Mesenchymal stem cell (in vitro differentiated cells and primary cell): ENCODE data around the gene HOXC9.

Experiments used
- DNase-seq: peaks from one replicate; pipeline ENCODE4 v3.0.0-alpha.2; 2013
- H2AFZ ChIP-seq: one replicate; pipeline ENCODE4 v1.6.1; 2013; ENCODE audit warnings: low read depth, mild to moderate bottlenecking, control low read depth, inconsistent platforms, low read length, moderate library complexity
- H2AK5ac ChIP-seq: 2 replicates; pipeline ENCODE4 v1.6.1; 2013; ENCODE audit warnings: low read length, moderate library complexity, mild to moderate bottlenecking, inconsistent platforms; ENCODE audit not compliant: severe bottlenecking
- H2BK120ac ChIP-seq: one replicate; pipeline ENCODE4 v1.6.1; 2013; ENCODE audit warnings: low read depth, mild to moderate bottlenecking, inconsistent platforms, low read length, moderate library complexity
- H2BK12ac ChIP-seq, 2 experiments: one replicate each; pipeline ENCODE4 v1.6.1; 2013; ENCODE audit warnings: inconsistent platforms in 2 of 2, low read length in 2 of 2, mild to moderate bottlenecking in 2 of 2, moderate library complexity in 2 of 2, control low read depth in 1 of 2
- H2BK15ac ChIP-seq: one replicate; pipeline ENCODE4 v1.6.1; 2013; ENCODE audit warnings: mild to moderate bottlenecking, low read depth, inconsistent platforms; ENCODE audit not compliant: poor library complexity, severe bottlenecking
- H2BK5ac ChIP-seq: 2 replicates; pipeline ENCODE4 v1.6.1; 2013; ENCODE audit warnings: low read depth, mild to moderate bottlenecking, low read length, control low read depth, inconsistent platforms; ENCODE audit not compliant: poor library complexity, severe bottlenecking
- H3K14ac ChIP-seq, 2 experiments: one replicate each; pipeline ENCODE4 v1.6.1; 2013; ENCODE audit warnings: inconsistent platforms in 2 of 2, low read length in 2 of 2, control low read depth in 1 of 2, mild to moderate bottlenecking in 1 of 2, moderate library complexity in 1 of 2
- H3K18ac ChIP-seq, 2 experiments: one replicate each; pipeline ENCODE4 v1.6.1; 2013; ENCODE audit warnings: inconsistent platforms in 2 of 2, low read length in 2 of 2, control low read depth in 1 of 2, low read depth in 1 of 2, mild to moderate bottlenecking in 1 of 2
- H3K23ac ChIP-seq, 2 experiments: one replicate each; pipeline ENCODE4 v1.6.1; 2013; ENCODE audit warnings: inconsistent platforms in 2 of 2, low read length in 2 of 2, mild to moderate bottlenecking in 2 of 2, moderate library complexity in 2 of 2, control low read depth in 1 of 2
- H3K27ac ChIP-seq: 2 replicates; pipeline ENCODE4 v1.5.1; 2013; ENCODE audit warnings: mild to moderate bottlenecking, moderate library complexity, low read length, control low read depth, inconsistent platforms; ENCODE audit not compliant: poor library complexity, severe bottlenecking
- H3K27me3 ChIP-seq, 2 experiments: 2 replicates each; pipeline versions ENCODE4 v1.6.1 to v1.7.0; 2013; ENCODE audit warnings: low read length in 2 of 2, mild to moderate bottlenecking in 2 of 2, moderate library complexity in 2 of 2, control low read depth in 1 of 2, inconsistent platforms in 1 of 2; ENCODE audit not compliant: control insufficient read depth in 1 of 2, insufficient read depth in 1 of 2
- H3K36me3 ChIP-seq, 2 experiments: 2 replicates each; pipeline versions ENCODE4 v1.6.1 to v1.7.0; 2013; ENCODE audit warnings: low read length in 2 of 2, control low read depth in 1 of 2, inconsistent platforms in 1 of 2, low read depth in 1 of 2, mild to moderate bottlenecking in 1 of 2; ENCODE audit not compliant: insufficient read depth in 2 of 2, control insufficient read depth in 1 of 2
- H3K4ac ChIP-seq, 2 experiments: one replicate each; pipeline ENCODE4 v1.6.1; 2013; ENCODE audit warnings: inconsistent platforms in 2 of 2, low read length in 2 of 2, mild to moderate bottlenecking in 2 of 2, moderate library complexity in 2 of 2, control low read depth in 1 of 2, low read depth in 1 of 2
- H3K4me1 ChIP-seq: 2 replicates; pipeline ENCODE4 v1.6.1; 2013; ENCODE audit warnings: low read depth, low read length, control low read depth; ENCODE audit not compliant: control insufficient read depth, insufficient read depth
- H3K4me2 ChIP-seq: 2 replicates; pipeline ENCODE4 v1.6.1; 2013; ENCODE audit warnings: low read length, mild to moderate bottlenecking, inconsistent platforms; ENCODE audit not compliant: poor library complexity, severe bottlenecking
- H3K4me3 ChIP-seq, 2 experiments: 2 replicates each; pipeline versions ENCODE4 v1.5.1 to v1.7.0; 2013; ENCODE audit warnings: low read length in 2 of 2, mild to moderate bottlenecking in 2 of 2, control low read depth in 1 of 2, low read depth in 1 of 2; ENCODE audit not compliant: insufficient read depth in 1 of 2
- H3K79me1 ChIP-seq: replicated peaks from 2 replicates; pipeline ENCODE4 v1.6.1; 2013; ENCODE audit warnings: mild to moderate bottlenecking, control low read depth, low read length, inconsistent platforms; ENCODE audit not compliant: poor library complexity, severe bottlenecking
- H3K9ac ChIP-seq: 2 replicates; pipeline ENCODE4 v1.7.0; 2013; ENCODE audit warnings: mild to moderate bottlenecking, low read length, moderate library complexity
- H3K9me3 ChIP-seq: 2 replicates; pipeline ENCODE4 v1.7.0; 2013; ENCODE audit warnings: mild to moderate bottlenecking, low read length; ENCODE audit not compliant: control insufficient read depth
- H4K8ac ChIP-seq: one replicate; pipeline ENCODE4 v1.6.1; 2013; ENCODE audit warnings: inconsistent platforms, mild to moderate bottlenecking, low read length, moderate library complexity
- H4K91ac ChIP-seq: one replicate; pipeline ENCODE4 v1.6.1; 2013; ENCODE audit warnings: mild to moderate bottlenecking, low read length, inconsistent platforms
- WGBS: methylation state at CpG from one replicate; pipeline ENCODE4 v1.1.7; 2013; ENCODE audit warnings: mixed read lengths; 5-methylcytosine and 5-hydroxymethylcytosine counted together

Gene HOXC9

GRCh38 chr12:54029529-54030441 lies 29.8 kb downstream of the HOXC9 start:
- peak overlapping the region; percentile 96 for H2AK5ac ChIP-seq
- peak overlapping the region; percentile 50 to 90 for H3K18ac ChIP-seq
- no peak overlapping the region for H2AFZ ChIP-seq
- H3K4me1 ChIP-seq, result peaks cover 41% of the 10 kb centered on the region
- H3K36me3 ChIP-seq, result peaks cover 7 to 23% of the 10 kb centered on the region in 2 experiments
- H3K9me3 ChIP-seq, result no peaks in the 10 kb centered on the region
- peak overlapping the region; percentile 97 for H2BK120ac ChIP-seq
- H3K27ac ChIP-seq, result peak overlapping the region; percentile 70
- H2BK5ac ChIP-seq, result peak overlapping the region; percentile 83
- H2BK15ac ChIP-seq, result peak overlapping the region; percentile 80
- peak overlapping the region in 1 of 2 experiments; percentile 40 for H3K23ac ChIP-seq
- peaks cover 3% of the 10 kb centered on the region for H3K79me1 ChIP-seq
- H4K8ac ChIP-seq, result peak overlapping the region; percentile 84
- peak overlapping the region; percentile 6 to 74 for H2BK12ac ChIP-seq
- peak overlapping the region; percentile 96 for H3K9ac ChIP-seq
- peak overlapping the region; percentile 57 to 92 for H3K4ac ChIP-seq
- peak overlapping the region; percentile 57 to 86 for H3K4me3 ChIP-seq
- H4K91ac ChIP-seq, result peak overlapping the region; percentile 78
- peaks cover 0 to 3% of the 10 kb centered on the region in 2 experiments for H3K27me3 ChIP-seq
- H3K14ac ChIP-seq, result peak overlapping the region in 1 of 2 experiments; percentile 85
- DNase-seq, result peak; percentile 56
- WGBS, result 8% methylated on average over 48 of the region's 53 CpGs
- peak overlapping the region; percentile 86 for H3K4me2 ChIP-seq

GRCh38 chr12:54030442-54030801 lies 30.5 kb downstream of the HOXC9 start:
- WGBS, result 51% methylated on average over 2 of the region's 7 CpGs
- Histone ChIP-seq H3K4me2 (peak overlapping the region; percentile 64), H3K18ac (peak overlapping the region in 1 of 2 experiments; percentile 73), H4K91ac (peak overlapping the region; percentile 78), H2AK5ac (peak overlapping the region; percentile 51), H2BK12ac (no peak overlapping the region), H2AFZ (no peak overlapping the region), H2BK5ac (peak overlapping the region; percentile 83), H2BK120ac (peak overlapping the region; percentile 75), H3K27me3 (peaks cover 0 to 3% of the 10 kb centered on the region in 2 experiments), H3K27ac (peak overlapping the region; percentile 48), H2BK15ac (peak overlapping the region; percentile 80), H3K9ac (peak overlapping the region; percentile 96), H3K4me3 (peak overlapping the region in 1 of 2 experiments; percentile 86), H3K4me1 (peaks cover 43% of the 10 kb centered on the region), H3K14ac (no peak overlapping the region), H3K4ac (no peak overlapping the region), H4K8ac (peak overlapping the region; percentile 84), H3K23ac (no peak overlapping the region), H3K9me3 (no peaks in the 10 kb centered on the region), H3K79me1 (peaks cover 7% of the 10 kb centered on the region), H3K36me3 (peaks cover 7 to 25% of the 10 kb centered on the region in 2 experiments)
- peak; percentile 50 for DNase-seq

- peak overlapping the region; percentile 73 for H2BK5ac ChIP-seq
- peak overlapping the region; percentile 85 for H2BK120ac ChIP-seq
- H4K91ac ChIP-seq, result peak overlapping the region; percentile 88
- peak overlapping the region; percentile 88 for H2BK15ac ChIP-seq
- peak overlapping the region; percentile 79 for H2AK5ac ChIP-seq
- peak overlapping the region; percentile 69 for H3K27ac ChIP-seq
- H3K4ac ChIP-seq, result peak overlapping the region; percentile 60 to 97
- peak overlapping the region; percentile 52 to 86 for H3K4me3 ChIP-seq
- peak overlapping the region; percentile 96 for H4K8ac ChIP-seq
- H2BK12ac ChIP-seq, result peak overlapping the region in 1 of 2 experiments; percentile 19
- H3K27me3 ChIP-seq, result no peaks in the 10 kb centered on the region
- peak overlapping the region; percentile 44 to 53 for H3K14ac ChIP-seq
- peaks cover 45% of the 10 kb centered on the region for H3K4me1 ChIP-seq
- H3K36me3 ChIP-seq, result peaks cover 7 to 25% of the 10 kb centered on the region in 2 experiments
- H3K9ac ChIP-seq, result peak overlapping the region; percentile 96
- peak overlapping the region in 1 of 2 experiments; percentile 25 for H3K23ac ChIP-seq
- peak overlapping the region; percentile 64 for H3K4me2 ChIP-seq
- H3K18ac ChIP-seq, result peak overlapping the region; percentile 79 to 98
- no peaks in the 10 kb centered on the region for H3K9me3 ChIP-seq
- 7% methylated on average over 41 of the region's 46 CpGs for WGBS
- H2AFZ ChIP-seq, result no peak overlapping the region
- peaks cover 11% of the 10 kb centered on the region for H3K79me1 ChIP-seq
- DNase-seq, result peak; percentile 92
Measured at GRCh38 chr12:54030889-54031471, 31.0 kb downstream of the HOXC9 start.

GRCh38 chr12:54031480-54031879 lies 31.5 kb downstream of the HOXC9 start:
- DNase-seq, result no peak

More at GRCh38 chr12:54031480-54031879, 31.5 kb downstream of the HOXC9 start:
- H4K91ac ChIP-seq, result no peak overlapping the region
- peak overlapping the region in 1 of 2 experiments; percentile 87 for H3K14ac ChIP-seq
- peak overlapping the region; percentile 64 for H3K4me2 ChIP-seq
- peak overlapping the region in 1 of 2 experiments; percentile 86 for H3K4me3 ChIP-seq
- no peaks in the 10 kb centered on the region for H3K27me3 ChIP-seq
- no peak overlapping the region for H2AFZ ChIP-seq
- H2BK5ac ChIP-seq, result no peak overlapping the region
- H3K9ac ChIP-seq, result peak overlapping the region; percentile 96
- WGBS, result 72% methylated on average over 8 of the region's 16 CpGs
- peak overlapping the region; percentile 1 to 87 for H3K18ac ChIP-seq
- H3K23ac ChIP-seq, result peak overlapping the region in 1 of 2 experiments; percentile 83
- peak overlapping the region; percentile 3 for H2AK5ac ChIP-seq
- H3K27ac ChIP-seq, result peak overlapping the region; percentile 69
- H3K4ac ChIP-seq, result peak overlapping the region; percentile 64 to 85
- no peak overlapping the region for H2BK15ac ChIP-seq
- H3K36me3 ChIP-seq, result peaks cover 7 to 25% of the 10 kb centered on the region in 2 experiments
- peaks cover 45% of the 10 kb centered on the region for H3K4me1 ChIP-seq
- H2BK12ac ChIP-seq, result peak overlapping the region in 1 of 2 experiments; percentile 66
- H2BK120ac ChIP-seq, result peak overlapping the region; percentile 77
- peaks cover 11% of the 10 kb centered on the region for H3K79me1 ChIP-seq
- H4K8ac ChIP-seq, result peak overlapping the region; percentile 96
- no peaks in the 10 kb centered on the region for H3K9me3 ChIP-seq
